GM19035 (cell line): ENCODE measurements around the gene ART4.

Source experiments
- ATAC-seq: cut with Tn5 transposase; IDR thresholded peaks from one replicate; pipeline ENCODE4 v1.9.1; 2021; ENCODE audit not compliant: unreplicated experiment

Gene ART4, protein sequence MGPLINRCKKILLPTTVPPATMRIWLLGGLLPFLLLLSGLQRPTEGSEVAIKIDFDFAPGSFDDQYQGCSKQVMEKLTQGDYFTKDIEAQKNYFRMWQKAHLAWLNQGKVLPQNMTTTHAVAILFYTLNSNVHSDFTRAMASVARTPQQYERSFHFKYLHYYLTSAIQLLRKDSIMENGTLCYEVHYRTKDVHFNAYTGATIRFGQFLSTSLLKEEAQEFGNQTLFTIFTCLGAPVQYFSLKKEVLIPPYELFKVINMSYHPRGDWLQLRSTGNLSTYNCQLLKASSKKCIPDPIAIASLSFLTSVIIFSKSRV

DNA sequence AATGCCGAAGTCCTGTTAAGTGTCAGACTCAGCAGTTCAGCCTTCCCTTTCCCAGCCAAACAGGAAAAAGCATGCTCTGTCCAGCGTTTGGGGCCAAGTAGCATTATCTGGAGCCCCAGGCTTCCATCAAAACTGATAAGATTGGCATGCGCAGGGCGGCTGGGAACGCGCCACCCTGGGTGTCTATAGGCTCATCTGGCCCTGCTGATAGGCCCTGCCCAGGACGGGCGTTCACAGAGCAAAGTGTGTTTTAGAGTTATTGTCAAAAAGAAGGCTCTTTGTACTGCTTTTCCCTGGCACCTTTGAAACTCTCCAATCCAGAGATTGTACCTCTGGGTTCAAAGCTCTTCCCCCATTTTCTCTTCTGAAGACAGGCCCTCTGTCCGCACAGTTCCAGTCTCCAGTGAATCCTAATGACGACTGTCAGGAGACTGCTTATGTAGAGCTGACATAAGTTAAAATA, at the start of gene ART4:
TSS of gene ART4 (minus strand) at position 102 of the 463 bp plus-strand sequence. CDS start 413 bp downstream, outside the sequence.
- ATAC-seq, result no peak

DNA sequence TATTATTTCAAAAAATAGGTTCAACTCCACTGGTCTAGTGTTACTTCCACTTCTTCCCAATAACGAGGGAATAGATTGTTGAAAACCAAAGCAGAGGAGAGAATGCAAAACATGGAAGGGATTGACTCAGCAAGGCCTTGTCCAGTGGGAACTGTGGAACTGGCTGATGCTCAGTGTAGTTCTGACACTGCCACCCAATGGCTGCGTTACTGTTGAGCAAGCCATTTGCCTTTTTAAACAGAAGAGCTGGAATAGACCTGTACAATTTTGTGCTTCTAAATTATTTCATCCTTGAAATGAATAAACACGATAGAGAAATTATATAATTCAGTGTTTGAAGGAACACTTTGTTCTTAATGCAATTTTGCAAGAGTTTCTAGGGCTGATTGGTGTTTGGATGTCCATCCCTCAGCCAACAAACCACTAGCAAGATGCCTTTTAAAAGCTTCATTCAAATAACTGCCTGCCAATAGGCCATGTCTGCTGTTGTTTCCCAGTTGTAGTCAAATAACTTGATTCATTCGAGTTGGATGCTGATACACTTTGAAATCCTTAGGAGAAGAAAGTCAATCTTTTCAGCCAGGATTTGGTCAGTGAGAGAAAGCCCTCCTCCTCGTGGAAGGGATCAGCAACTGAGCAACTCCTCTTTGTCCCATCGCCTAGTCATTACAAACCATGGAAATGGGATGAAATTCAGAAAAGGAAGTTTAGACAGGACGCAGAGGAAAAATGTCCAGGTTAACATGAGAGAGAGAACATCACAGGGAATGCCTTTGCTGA, 49.6 kb upstream of the ART4 start:
- ATAC-seq, result no peak

DNA sequence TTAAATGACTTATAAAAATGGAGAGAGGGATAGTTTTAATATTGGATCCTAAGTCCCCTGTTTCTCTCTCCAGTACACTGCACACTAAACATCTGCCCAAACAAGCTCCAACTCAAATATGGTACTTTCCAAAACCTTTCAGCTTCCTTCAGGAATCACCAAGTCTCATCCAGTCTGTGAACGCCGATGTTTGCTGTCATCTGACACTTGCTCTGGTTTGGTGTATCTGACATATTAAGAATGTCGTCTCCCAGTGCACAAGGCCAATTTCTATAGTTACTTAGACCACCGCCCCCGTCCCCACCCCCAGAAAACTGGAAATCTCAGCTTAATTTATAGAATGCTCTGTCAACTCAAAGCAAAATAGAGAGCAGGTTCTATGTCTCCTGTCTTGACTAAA, 47.4 kb upstream of the ART4 start:
- ATAC-seq, result no peak

DNA sequence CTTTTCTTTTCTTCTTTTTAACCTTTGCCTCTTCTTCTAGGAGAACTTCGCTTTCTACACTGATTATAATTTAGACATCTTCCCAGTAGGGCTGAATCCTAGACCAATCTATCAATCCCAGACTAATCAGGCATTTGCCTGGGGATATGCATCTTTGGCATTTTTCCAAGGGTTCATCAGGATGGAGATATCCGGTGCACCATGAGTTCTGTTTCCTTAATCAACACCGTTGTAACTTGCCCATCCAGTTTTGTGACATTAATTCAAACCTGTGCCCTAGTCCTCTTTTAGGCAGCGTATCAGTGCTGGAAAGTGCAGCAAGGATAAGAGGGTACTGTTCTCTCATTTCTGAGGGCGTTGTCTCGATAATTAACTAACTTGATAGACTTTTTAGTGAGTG, 42.9 kb upstream of the ART4 start:
- ATAC-seq, result no peak

DNA sequence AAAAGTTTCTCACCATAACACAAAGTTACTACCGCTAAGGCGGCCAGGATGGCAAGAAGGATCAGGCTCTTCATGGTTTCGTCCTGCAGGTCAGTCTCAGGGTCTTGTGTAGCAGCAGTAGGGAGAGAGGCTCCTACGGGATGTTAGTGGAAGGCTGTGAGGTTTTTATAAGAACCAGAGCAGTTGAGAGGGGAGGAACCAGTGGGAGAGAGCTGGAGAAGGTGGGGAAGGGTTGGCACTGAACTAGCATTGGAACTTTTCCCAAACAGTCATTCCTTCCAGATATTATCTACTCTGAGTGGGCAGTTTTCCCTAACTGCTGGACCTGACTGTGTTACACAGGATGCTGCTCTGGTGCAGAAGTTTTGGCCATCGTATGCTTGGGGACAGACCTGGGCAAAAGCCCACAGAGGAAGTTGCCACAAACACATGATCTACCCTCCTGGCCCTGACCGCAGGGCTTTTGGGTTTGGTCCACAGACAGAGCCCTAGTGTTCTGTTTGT, 42.4 kb upstream of the ART4 start, which contains the start of gene MGP:
TSS of gene MGP (minus strand) at position 137 of the 504 bp plus-strand sequence. CDS start at position 74, 63 bp downstream.
- no peak for ATAC-seq

DNA sequence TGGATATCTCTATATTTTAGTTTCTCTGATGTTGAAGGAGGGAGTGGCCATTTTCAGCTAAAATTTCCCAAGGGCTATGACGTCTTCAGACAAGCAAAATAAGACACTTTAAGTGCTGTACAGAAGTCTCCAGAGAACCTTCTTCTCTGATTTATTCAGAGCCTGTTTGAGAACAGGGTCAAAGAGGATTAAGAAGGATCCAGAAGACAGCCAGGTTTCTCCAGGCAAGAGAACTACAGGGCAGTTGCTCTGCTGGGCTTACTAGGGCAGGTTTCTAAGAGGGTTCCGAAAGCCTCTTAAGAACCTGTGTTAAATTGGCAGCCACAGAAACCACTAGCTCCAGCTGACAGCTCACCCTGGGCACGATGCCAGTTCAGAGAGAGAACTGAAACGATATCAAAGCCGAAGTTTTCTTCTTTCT, 41.1 kb upstream of the ART4 start:
- peak; percentile 98 for ATAC-seq

DNA sequence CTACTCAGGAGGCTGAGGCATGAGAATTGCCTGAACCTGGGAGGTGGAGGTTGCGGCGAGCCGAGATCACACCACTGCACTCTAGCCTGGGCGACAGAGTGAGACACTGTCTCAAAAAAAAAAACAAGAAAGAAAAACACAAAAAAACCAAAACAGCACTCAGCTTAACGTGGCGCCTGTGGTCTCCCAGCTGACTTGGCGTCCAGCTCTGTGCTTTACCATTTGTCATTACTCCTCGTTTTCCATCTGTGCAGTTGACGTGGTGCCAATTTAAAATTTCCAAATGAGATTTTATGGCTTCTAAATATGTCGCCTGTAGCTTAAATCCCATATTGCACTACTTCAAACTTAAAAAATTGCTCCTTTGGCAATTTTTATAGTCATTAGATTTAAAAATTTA, 40.4 kb upstream of the ART4 start:
- no peak for ATAC-seq

DNA sequence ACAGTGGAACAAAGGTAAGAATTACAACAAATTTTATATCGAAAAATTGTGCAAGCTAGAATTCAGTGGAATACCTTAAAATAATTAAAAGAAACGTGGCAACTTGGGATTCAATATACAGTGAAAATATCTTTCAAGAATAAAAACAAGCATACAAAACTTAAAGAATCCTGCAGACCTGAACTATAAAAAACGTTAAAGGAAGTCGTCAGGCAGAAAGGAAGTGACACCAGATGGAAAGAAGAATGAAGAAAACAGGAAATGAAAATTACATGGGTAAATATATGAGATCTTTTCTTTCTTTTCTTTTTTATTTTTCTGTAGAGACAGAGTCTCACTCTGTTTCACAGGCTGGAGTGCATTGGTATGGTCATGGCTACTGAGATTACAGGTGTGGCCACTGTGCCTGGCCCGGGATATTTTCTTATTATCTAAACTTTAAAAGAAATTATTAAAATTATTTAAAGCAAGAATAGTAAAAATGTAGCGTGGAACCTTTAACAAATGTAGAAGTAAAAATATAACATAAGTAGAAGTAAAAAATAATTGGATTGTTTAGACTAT, 37.6 kb upstream of the ART4 start:
- ATAC-seq, result no peak

DNA sequence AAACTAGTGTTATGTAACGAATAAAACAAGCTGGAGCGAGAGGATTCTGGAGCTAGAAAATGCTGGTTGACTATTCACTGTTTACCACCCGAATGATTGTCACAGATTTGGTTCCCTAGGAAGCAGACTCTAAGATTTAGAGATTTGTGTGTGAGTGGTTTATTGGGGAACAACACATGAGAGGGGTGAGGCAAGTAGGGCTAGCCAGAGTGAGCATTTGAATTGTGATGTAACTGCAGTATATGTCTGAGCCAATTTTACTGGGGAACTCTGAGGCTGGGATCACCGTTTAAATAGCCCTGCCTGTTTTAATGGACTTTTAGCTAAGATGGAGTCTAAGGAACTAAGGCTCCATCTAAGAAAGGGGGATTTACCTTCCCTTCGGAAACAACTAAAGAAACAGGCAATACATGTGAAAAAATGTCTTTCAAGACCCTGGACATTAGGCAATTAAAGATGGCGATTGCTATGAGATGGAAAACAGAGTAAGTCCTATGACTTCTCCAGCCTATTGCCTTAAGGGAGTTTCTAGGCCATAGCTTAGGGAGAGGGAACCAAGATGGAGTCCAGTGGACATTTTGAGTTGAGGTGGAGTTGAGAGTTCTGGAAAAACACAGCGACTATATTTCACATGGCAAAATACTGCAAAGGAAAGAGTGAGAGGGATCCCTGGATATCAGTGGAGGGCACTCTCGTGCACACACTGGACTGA, 36.1 kb upstream of the ART4 start:
- ATAC-seq, result no peak

DNA sequence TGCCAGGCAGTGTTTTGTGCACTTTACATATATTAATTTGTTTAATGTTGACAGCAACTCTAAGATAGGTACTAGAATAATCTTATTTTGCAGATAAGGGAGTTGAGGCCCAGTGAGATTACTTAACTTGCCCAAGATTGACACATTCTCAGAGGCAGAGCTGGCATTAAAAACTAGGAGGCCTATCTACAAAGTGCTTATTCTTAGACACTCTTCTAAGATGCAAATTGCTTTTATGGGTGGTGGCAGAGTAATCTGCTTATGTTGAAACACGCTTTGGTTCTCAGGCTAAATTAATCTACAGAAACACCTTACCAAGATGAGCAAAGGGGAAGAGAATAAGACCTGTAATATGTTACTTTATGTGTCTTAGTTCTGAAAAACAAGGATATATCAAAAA, 35.2 kb upstream of the ART4 start:
- no peak for ATAC-seq

DNA sequence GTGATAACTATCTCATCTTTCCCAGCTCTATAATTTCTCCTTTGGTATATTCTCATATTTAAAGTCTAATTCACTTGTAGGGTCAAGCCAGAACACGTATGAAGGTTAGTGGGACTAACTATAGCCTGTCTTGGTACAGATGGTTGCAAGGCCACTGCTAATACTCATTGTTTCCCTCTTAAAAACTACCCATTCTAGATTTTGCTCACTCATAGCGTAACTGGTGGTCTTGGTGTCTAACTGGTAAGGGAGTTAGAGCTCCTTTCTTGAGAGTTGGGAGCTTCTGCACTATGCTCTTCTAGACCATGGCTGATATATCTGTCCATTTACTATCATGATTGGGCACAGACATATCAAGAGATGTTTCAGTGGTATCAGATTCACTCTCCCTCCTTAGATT, 33.5 kb upstream of the ART4 start:
- ATAC-seq, result no peak

DNA sequence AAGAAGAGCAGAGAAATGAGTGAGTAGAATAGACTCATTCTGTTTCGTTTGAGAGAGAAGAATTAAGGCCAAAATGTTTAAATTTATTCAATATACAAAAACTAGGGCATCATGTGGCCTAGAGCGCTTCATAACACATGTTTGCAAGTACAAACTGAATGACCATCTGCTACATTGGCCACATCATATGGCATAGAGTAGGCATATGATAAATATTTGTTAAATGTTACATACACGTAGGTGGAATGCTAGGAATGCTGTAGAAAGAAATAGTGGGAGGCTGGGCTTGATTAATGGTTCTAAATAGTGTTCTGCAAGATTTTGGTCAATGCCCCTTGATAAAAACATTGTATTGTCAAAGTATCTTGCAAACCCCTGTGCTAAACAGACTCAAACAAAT, 31.6 kb upstream of the ART4 start:
- no peak for ATAC-seq

DNA sequence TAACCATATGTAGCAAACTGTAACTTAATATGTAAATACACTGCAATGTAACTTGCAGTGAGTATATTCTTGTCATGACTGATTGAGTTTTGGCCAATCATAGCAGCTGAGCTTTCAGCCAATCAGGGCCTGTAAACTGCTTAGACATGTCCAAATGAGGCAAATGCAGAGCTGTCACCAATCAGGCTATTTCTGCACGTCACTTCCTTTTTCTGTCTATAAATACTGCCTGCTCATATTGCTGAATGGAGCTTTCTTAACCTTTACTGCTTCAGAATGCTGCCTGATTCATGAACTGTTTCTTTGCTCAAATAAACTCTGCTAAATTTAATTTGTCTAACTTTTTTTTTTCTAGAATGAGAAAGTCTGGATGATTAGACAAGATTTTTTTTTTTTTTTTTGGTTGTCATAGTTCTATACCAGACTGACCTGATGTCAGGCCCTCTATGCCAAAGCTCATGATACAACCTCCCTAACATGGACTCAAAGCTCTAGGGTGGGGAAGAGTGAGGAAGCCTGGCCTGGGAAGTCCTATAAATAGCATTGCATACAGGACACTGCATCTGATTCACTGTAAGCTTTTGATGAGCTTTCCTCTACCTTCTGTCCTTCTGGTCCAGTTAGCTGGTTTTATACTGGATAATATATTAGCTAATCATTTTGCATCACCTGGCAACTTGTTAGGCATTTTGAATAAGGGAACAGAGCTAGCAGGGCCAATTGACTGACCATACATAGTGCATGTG, 30.3 kb upstream of the ART4 start:
- ATAC-seq, result no peak

DNA sequence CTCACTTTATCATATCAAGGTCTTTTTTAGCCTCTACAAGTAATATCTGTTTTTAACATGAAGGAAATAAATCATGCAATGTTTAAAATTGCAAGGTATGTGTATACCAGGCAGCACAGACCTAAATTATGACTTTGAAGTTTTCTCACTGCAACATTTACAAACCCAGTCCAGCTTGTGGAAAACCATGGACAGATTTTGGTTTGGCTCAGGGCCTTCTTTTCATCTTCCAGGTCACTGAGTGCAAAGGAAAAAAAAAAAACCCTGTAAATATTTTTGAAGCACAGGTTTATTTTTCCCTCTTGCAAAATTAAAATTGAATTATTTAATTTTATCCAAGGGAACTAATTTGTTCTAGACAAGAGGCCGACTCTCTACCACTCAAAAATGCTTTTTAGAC, 28.6 kb upstream of the ART4 start:
- ATAC-seq, result no peak

DNA sequence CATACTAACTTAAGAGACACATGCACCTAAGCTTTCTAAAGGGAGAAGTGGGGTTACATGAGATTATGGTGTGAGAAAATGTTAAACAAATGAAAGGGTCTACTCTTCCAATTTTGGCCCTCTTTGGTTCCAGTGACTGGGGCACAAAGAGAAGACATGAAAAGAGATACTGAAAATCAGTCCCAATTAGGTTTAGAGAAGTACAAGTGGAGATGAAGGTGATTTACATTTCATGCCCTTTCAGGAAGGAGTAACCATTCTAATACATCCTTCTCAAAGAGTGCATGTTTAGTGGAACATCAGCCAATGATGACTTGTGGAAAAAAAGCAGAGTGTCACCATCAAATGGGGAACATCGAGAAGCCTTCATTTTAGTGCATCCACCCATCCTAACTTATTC, 27.9 kb upstream of the ART4 start:
- ATAC-seq, result no peak

DNA sequence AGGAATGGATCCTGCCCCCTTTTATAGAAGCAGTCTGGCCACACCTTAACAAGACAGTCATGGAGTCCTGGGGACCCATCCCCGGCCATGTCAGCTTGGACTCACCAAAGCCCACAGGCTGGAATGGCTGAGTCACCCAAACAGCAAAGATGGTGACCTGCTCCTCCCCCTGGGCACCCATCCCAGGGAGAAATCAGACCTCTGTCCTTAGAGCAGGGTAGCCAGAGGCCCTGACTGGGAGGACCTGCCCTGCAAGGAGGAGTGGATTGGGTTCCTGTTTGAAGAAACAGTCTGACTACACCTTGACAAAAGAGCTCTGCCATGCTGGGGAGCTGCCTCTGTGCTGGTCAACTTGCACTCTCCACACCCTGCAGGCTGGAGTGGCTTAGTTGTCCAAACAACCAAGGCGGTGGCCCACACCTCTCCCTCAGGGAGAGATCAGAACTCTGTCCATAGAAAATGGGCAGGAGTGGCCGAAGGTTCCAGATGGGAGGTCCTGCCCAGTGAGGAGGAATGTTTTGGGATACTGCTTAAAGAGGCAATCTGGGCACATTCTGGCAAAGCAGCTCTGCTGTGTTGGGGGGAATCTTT, 25.7 kb upstream of the ART4 start:
- ATAC-seq, result no peak

DNA sequence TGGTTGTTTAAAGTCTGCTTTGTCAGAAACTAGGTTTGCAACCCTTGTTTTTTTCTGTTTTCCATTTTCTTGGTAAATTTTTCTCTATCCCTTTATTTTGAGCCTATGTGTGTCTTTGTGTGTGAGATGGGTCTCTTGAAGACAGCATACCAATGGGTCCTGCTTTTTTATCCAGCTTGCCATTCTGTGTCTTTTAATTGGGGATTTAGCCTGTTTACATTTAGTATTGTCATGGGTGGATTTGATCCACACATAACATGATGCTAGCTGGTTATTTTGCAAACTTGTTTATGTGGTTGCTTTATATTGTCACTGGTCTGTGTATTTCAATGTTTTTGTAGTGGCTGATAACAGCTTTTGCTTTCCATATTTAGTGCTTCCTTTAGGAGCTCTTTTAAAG, 17.2 kb upstream of the ART4 start:
- no peak for ATAC-seq

DNA sequence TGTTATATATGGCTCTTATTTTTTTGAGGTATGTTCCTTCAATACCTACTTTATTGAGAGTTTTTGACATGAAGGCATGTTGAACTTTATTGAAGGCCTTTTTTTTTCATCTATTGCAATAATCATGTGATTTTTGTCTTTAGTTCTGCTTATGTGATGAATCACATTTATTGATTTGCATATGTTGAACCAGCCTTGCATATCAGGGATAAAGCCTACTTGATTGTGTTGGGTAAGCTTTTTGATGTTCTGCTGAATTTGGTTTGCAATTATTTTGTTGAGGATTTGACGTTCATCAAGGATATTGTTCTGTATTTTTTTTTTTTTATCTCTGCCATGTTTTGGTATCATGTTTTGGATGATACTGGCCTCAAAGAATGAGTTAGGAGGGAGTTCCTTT, 15.2 kb upstream of the ART4 start:
- ATAC-seq, result no peak

DNA sequence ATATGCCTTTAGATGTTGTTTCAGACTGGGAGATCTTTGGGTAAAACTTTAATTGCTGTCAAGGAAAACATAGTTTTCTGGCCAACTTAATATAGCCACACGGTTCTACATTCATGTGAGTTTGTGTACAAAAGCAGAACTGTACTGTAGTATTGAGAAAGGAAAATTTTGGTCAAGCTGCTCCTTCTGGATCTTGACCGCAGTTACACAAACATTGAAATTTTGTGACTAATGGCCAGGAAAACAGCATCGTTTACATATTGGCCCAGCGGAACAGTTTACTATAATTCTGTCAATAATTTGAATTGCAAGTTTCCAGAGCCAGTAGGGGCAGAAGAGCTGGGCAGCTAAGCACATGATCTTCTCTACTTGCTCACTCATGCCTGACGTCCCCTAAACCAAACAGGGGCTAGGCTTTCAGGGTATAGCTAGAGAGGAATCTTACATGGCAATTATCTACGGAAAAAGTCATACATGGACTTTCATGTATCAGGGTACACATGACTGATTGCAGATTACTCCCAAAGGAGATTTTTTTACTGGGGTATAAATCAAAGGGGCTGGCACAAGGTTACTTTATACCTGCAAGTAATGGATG, 11.4 kb upstream of the ART4 start:
- ATAC-seq, result no peak

DNA sequence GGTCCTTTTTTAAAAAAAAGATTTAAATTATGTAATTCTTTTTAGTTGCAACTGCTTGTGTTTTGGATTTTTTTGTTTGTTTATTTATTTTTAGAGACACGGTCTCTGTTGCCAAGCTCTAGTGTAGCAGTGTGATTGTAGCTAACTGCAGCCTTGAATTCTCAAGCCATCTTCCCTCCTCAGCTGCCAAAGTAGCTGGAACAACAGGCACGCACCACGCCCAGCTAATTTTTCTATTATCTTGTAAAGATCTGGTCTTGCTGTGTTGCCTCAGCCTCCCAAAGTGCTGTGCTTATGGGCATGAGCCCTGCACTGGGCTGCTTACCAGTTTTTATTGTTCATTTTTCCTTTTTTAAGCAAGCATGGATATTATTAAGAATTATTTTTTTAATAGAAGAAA, 10.6 kb upstream of the ART4 start:
- no peak for ATAC-seq
